Heart left ventricle (tissue), 16 donors: ENCODE measurements around the gene CCNJL. TPM values are rescaled to one million over a fixed set of nuclear protein-coding genes. Genes with fewer than 3 reads are reported as not detected.

Experiments used
- ATAC-seq, 4 donors: fragments of 200-7000 bp; cut with Tn5 transposase; one replicate each; pipeline ENCODE4 v1.9.1; 2020 to 2022; ENCODE audit warnings: moderate library complexity in 4 of 4, mild to moderate bottlenecking in 3 of 4, moderate number of reproducible peaks in 1 of 4
- DNase-seq, 5 donors: peaks; one replicate each; pipeline ENCODE4 v3.0.0-alpha.2; 2020
- H3K27ac ChIP-seq, 12 donors: fragments of 200-600 bp; sonication (generic) in 4 of 12; one replicate each; pipeline versions ENCODE4 v1.5.0 to v1.8.0; 2016 to 2022; ENCODE audit warnings: mild to moderate bottlenecking in 2 of 12
- H3K27me3 ChIP-seq, 9 donors: fragments of 200-600 bp; sonication (generic) in 2 of 9; one replicate each; pipeline versions ENCODE4 v1.5.1 to v1.8.0; 2016 to 2022; ENCODE audit warnings: mild to moderate bottlenecking in 3 of 9
- H3K36me3 ChIP-seq, 9 donors: fragments of 200-600 bp; sonication (generic) in 2 of 9; one replicate each; pipeline versions ENCODE4 v1.5.0 to v1.8.0; 2018 to 2022; ENCODE audit warnings: mild to moderate bottlenecking in 2 of 9
- H3K4me1 ChIP-seq, 12 donors: fragments of 200-600 bp; sonication (generic) in 4 of 12; one replicate each; pipeline versions ENCODE4 v1.5.0 to v1.8.0; 2016 to 2022; ENCODE audit warnings: mild to moderate bottlenecking in 3 of 12
- H3K4me3 ChIP-seq, 12 donors: fragments of 200-600 bp; sonication (generic) in 4 of 12; one replicate each; pipeline versions ENCODE4 v1.5.0 to v1.8.0; 2017 to 2022; ENCODE audit warnings: mild to moderate bottlenecking in 9 of 12, moderate library complexity in 4 of 12
- H3K9me3 ChIP-seq, 12 donors: fragments of 200-600 bp; sonication (generic) in 4 of 12; one replicate each; pipeline versions ENCODE4 v1.5.0 to v1.8.0; 2016 to 2022; ENCODE audit warnings: mild to moderate bottlenecking in 1 of 12
- POLR2A ChIP-seq, 2 donors: fragments of 450-650 bp; IDR thresholded peaks; one replicate each; pipeline ENCODE4 v1.6.1; 2017; ENCODE audit warnings: antibody characterized with exemption in 2 of 2, mild to moderate bottlenecking in 2 of 2, moderate library complexity in 2 of 2
- WGBS, 4 donors: extraction: QIAGEN DNeasy Blood & Tissue Kit in 2 of 4; methylation state at CpG; one replicate each; pipeline versions ENCODE4 v1.1.5 to v1.1.7; 2013 to 2018; 5-methylcytosine and 5-hydroxymethylcytosine counted together
- intact Hi-C, 10 donors: fragments of 100-400 bp; cut with DNase I; formaldehyde crosslinking; loops; one replicate each; pipeline versions ENCODE4 v1.11.1 to v1.14.2; 2022
- polyA plus RNA-seq, 2 donors: library from polyadenylated mRNA; stranded (reverse); fragments of 200-250 nt; gene quantifications; one replicate each; pipeline ENCODE4 v1.2.3, GENCODE V29; 2013
- total RNA-seq, 9 donors: library from RNA; depleted of rRNA in 2 of 9; stranded (reverse); fragments of >200 nt in 2 of 9; fragmentation: NEBNext Ultra II Directional in 3 of 9; extraction: Animal tissue kit (Norgen Biotek cat#: 25700) in 3 of 9; gene quantifications; one replicate each; pipeline versions ENCODE4 v1.1.0 to v1.2.4, GENCODE V29; 2016 to 2023
- TF ChIP-seq, protein P1 (sequence below), 12 donors: fragments of 200-600 bp; sonication (generic) in 4 of 12; IDR thresholded peaks; one replicate each; pipeline versions ENCODE4 v1.5.0 to v1.8.0; 2018 to 2022; ENCODE audit warnings: antibody characterized with exemption in 12 of 12, mild to moderate bottlenecking in 5 of 12
- donor health status: ischemic (EF 13 %, LVEDD 7.1; RV severe dilation, severe dysfunction).
- donor health status: healthy with polysubstance abuse.
- donor health status: DM: no; HTN: yes; CAD: no.
- donor health status: DM: no; HTN: no; CAD: no.
- donor health status: ischemic (EF 25% LVEDD 6.9; RV normal size, moderate dysfunction).
- donor health status: ischemic (EF 25% LVEDD 5.7; RV mildly dilated, moderate dysfunction).
- donor health status: healthy.
- donor health status: DM: yes; HTN: yes; CAD: no.
- donor health status: ischemic (EF 35%, LVEDD 5.7; RV mildly dilated, moderate dysfunction).
- donor health status: nonischemic (EF 11% LVEDD 7.7; RV severe dilation, severe dysfunction).
- donor health status: DM: yes; HTN: yes; CAD: no.
- donor health status: PGD.
- donor health status: ischemic (EF 29% LVEDD 5.4; RV normal size, mild dysfunction).
- donor health status: nonischemic (EF 23%, LVEDD 6.1; RV moderate dilation, normal function).

CCNJL gene
- total and polyA plus RNA-seq, 11 donors = 3.5 to 12.4 (median 7.2) TPM

DNA sequence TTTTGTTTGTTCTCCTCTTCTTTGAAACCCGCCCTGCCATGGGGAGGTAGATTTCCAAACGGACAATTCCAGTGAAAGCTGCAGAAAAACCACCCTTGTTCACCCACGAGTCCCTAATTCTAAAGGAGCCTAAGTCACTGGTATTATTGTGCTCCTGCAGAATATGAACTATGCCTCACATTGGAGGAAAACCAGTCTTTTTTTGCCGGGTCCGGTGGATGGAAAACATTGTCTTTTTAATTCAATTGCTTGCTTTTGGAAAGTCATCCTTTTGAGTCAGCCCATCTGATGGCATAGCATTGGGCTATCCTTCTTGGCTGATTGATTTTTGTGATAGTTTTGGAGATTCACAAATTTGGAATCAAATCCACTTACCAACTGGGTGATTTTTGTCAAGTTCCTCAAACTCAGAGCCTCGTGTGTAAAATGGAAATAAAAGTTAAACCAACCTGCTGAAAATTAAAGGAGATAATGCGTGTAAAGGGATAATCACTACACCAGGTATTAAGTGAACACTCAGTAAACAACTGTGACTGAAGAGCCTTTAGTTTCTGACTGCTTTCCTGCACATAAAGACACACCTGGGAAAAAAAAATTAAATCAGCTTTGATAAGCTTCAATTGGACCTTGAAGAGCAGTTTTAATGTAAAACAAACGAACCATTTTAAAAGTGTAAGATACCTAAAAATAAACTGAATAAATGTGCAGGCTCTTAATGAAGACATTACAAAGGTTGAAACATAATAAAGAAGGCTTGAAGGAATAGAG, 780 bp upstream of the CCNJL start:
- intact Hi-C loops = loop anchor here in 6 of 10 donors (1.0 to 5.0 kb wide), 4 partner anchors 41 to 51 kb away; no protein-coding TSS in a partner anchor
- no peak for TF ChIP-seq POLR2A (IDR thresholded peaks at IDR 0.05)
- H3K36me3 ChIP-seq = peaks cover 0 to 5% (median 0%) of the 10 kb centered on the region in 9 donors
- ATAC-seq (no peak), DNase-seq (no peak)
- H3K4me1 ChIP-seq = peaks cover 0 to 38% (median 9%) of the 10 kb centered on the region in 12 donors
- whole genome bisulfite sequencing, 4 donors = 31 to 34% (median 33%) methylated on average over 8 of the region's 8 CpGs
- H3K9me3 ChIP-seq = no peaks in the 10 kb centered on the region
- H3K27me3 ChIP-seq = peaks cover 0 to 49% (median 0%) of the 10 kb centered on the region in 9 donors
- peak overlapping the region; percentile 59 to 97 (median 74) for H3K4me3 ChIP-seq
- peak overlapping the region in 9 of 12 donors; percentile 52 to 85 (median 80) for H3K27ac ChIP-seq

GRCh38 chr5:160311491-160312133, 752 bp downstream of the CCNJL start:
- DNase-seq = peak; percentile 31 to 72 (median 53)
- H3K27ac ChIP-seq = peak overlapping the region in 11 of 12 donors; percentile 35 to 85 (median 80)

GRCh38 chr5:160310552-160311295, 1.6 kb downstream of the CCNJL start:
- TF ChIP-seq, protein P1, sequence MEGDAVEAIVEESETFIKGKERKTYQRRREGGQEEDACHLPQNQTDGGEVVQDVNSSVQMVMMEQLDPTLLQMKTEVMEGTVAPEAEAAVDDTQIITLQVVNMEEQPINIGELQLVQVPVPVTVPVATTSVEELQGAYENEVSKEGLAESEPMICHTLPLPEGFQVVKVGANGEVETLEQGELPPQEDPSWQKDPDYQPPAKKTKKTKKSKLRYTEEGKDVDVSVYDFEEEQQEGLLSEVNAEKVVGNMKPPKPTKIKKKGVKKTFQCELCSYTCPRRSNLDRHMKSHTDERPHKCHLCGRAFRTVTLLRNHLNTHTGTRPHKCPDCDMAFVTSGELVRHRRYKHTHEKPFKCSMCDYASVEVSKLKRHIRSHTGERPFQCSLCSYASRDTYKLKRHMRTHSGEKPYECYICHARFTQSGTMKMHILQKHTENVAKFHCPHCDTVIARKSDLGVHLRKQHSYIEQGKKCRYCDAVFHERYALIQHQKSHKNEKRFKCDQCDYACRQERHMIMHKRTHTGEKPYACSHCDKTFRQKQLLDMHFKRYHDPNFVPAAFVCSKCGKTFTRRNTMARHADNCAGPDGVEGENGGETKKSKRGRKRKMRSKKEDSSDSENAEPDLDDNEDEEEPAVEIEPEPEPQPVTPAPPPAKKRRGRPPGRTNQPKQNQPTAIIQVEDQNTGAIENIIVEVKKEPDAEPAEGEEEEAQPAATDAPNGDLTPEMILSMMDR (IDR thresholded peaks at IDR 0.05) = no peak
- TF ChIP-seq POLR2A (IDR thresholded peaks at IDR 0.05) = no peak
- no peak for DNase-seq
- Histone ChIP-seq H3K27me3 (peaks cover 0 to 49% (median 0%) of the 10 kb centered on the region in 9 donors), H3K4me1 (peaks cover 0 to 38% (median 9%) of the 10 kb centered on the region in 12 donors), H3K36me3 (peaks cover 0 to 10% (median 0%) of the 10 kb centered on the region in 9 donors), H3K9me3 (no peaks in the 10 kb centered on the region), H3K27ac (peak overlapping the region in 7 of 12 donors; percentile 59 to 84 (median 80)), H3K4me3 (peak overlapping the region in 7 of 12 donors; percentile 59 to 97 (median 74))
- intact Hi-C loops = loop anchor here in 5 of 10 donors (5.0 kb wide), 3 partner anchors 38 to 48 kb away; no protein-coding TSS in a partner anchor
- 82 to 96% (median 94%) methylated on average over 4 of the region's 4 CpGs for WGBS, 4 donors
- no peak for ATAC-seq

More at GRCh38 chr5:160311491-160312133, 752 bp downstream of the CCNJL start:
- 3 to 8% (median 4%) methylated on average over 18 to 45 of the region's 45 CpGs for WGBS, 4 donors
- intact Hi-C loops = loop anchor here in 6 of 10 donors (1.0 to 5.0 kb wide), 4 partner anchors 39 to 49 kb away; no protein-coding TSS in a partner anchor
- H3K36me3 ChIP-seq = peaks cover 0 to 10% (median 0%) of the 10 kb centered on the region in 9 donors
- H3K9me3 ChIP-seq = no peaks in the 10 kb centered on the region
- TF ChIP-seq, protein P1 (IDR thresholded peaks at IDR 0.05) = no peak
- no peak for TF ChIP-seq POLR2A (IDR thresholded peaks at IDR 0.05)
- H3K4me1 ChIP-seq = peaks cover 0 to 38% (median 9%) of the 10 kb centered on the region in 12 donors
- peak; percentile 66 to 91 (median 82) for ATAC-seq
- H3K27me3 ChIP-seq = peaks cover 0 to 49% (median 0%) of the 10 kb centered on the region in 9 donors
- peak overlapping the region; percentile 59 to 97 (median 74) for H3K4me3 ChIP-seq

- H3K4me3 ChIP-seq = no peak overlapping the region
- peak overlapping the region in 4 of 12 donors; percentile 6 to 80 (median 80) for H3K27ac ChIP-seq
- WGBS, 4 donors = 67 to 75% (median 71%) methylated on average over 4 of the region's 4 CpGs
- no peaks in the 10 kb centered on the region for H3K9me3 ChIP-seq
- H3K36me3 ChIP-seq = peaks cover 0 to 10% (median 0%) of the 10 kb centered on the region in 9 donors
- TF ChIP-seq, protein P1 (IDR thresholded peaks at IDR 0.05) = no peak
- TF ChIP-seq POLR2A (IDR thresholded peaks at IDR 0.05) = no peak
- intact Hi-C loops = loop anchor here in 5 of 10 donors (5.0 kb wide), 3 partner anchors 38 to 48 kb away; no protein-coding TSS in a partner anchor
- ATAC-seq (peak in 2 of 4 donors; percentile 3 to 31), DNase-seq (no peak)
- peaks cover 0 to 38% (median 9%) of the 10 kb centered on the region in 12 donors for H3K4me1 ChIP-seq
- peaks cover 0 to 49% (median 0%) of the 10 kb centered on the region in 9 donors for H3K27me3 ChIP-seq
Observed at GRCh38 chr5:160310140-160310539, 2.2 kb downstream of the CCNJL start.
